Dermis blood vessel endothelial cell (primary cell): Measurements from ENCODE around the gene TNIK. TPM values are rescaled to one million over a fixed set of nuclear protein-coding genes. Genes with fewer than 3 reads are reported as not detected.
"Not testable (repeated sequence)": the region's sequence is repeated elsewhere in the genome, so short reads cannot be mapped to it uniquely, and the experiment has no call there.

Source experiments
- DNase-seq: peaks from one replicate; pipeline ENCODE4 v3.0.0; 2010
- total RNA-seq: library from RNA; depleted of rRNA; stranded (reverse); fragments of >200 nt; gene quantifications from 2 replicates; pipeline ENCODE4 v1.2.3, GENCODE V29; 2014

TNIK gene
- total RNA-seq, 1 donor from 2014 or later, result 8.2 TPM

DNA sequence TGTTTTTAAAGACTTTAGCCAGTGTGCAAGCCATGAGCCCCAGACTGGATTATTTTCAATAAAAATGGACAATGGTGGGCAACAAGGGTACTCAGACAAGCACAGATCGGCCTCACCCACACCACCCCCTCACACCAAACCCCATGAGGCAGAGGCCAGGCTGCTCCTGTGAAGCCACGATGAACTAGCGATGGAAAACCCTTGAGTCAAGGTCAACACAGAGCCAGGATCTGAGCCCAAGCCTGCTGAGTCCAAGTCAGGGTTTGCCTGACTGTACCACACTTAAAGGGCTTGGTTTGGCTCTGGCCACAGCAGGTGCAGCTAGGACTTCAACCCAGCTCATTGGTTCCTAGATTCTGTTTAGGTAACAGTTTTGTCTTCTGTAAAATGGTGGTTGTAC is 302.2 kb downstream of the TNIK start:
- no peak for DNase-seq

DNA sequence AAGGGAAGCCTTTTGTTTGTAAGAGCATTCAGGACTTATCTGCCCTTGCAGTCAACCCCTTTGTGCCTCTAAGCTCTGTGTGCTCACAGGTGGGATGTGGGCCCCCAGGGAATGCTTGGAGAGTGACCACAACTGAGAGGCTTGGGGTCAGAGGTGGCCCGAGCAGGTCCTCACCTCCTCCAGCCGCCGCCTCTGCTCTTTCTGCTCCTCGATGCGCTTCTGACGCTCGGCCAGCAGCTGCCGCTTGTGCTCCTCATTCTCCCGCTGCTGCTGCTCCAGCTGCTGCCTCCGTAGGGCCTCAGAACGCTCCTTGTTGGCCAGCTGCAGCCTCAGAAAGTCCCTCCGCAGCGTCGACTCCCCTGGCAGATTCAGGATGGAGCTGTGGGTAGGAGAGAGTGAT is 302.9 kb downstream of the TNIK start:
- DNase-seq, result no peak

DNA sequence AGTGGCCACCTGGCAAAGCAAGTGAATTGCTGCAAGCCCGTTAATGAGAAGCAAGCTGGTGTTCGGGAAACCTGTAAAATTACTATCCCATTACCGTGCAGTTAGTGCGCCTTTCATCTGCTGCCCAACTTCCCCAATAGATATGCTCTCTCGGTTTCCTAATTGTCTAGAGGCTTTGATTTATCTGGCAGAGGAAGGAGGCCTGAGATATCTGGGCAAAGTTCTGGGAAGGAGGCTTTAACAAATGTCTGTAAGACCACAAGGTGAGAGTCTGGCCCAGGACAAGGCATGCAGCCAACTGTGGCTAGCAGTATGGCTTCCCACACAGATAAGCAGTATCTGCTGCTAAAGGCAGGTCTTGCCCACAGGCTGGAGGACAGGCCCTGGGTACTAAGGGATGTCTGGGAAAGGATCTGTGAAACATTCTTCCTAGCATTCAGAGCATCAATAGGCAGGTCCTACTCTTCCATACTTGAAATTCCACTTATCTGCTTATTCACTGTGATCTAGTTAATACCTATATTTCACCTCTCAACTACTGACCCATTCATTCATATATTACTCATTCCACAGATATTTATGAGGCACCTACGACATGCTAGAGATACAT is 303.7 kb downstream of the TNIK start:
- no peak for DNase-seq

DNA sequence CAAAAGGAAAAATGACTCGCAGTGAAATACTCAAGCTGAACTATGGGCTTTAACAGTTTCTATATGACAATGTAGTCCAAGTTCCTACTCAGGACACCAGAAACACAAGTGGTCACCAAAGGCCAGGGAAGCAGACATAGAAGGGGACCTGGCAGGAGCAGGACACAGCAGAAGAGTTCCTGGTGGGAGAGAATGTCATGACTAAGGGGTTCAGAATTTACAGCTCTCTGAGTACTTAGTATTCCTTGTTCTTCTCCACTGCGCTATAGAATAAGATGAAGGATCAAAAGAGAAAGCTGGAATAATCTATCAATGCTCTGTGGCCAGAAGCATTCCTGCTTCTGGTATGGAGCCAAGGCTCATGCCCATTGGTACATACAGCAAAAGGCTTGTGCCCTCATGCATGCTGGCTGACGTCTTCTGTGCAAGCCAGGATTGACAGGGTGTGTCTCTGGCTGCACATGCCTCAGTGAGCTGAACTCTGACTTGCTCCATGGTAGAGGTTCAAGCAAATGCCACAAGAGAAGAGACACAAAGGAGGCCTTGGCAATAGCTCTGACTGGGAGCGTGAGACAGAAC is 305.0 kb downstream of the TNIK start:
- DNase-seq, result no peak

DNA sequence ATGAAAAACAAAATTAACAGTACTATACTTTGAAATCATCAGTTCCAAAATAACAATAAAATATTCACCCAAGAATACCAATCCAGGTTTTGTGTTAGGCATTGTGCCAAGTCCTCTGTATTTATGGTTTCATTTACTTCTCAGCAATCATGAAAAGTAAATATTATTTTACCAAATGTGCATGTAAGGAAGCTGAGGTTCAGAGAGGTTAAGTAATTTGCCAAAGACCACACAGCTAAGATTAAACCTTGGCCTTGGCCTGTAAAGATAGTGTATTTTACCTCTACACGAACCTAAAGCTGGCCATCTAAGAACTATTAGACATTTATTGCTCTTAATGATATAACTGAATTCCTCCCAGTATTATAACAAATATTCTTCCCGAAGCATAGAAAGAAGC is 309.3 kb downstream of the TNIK start:
- peak; percentile 12 for DNase-seq

DNA sequence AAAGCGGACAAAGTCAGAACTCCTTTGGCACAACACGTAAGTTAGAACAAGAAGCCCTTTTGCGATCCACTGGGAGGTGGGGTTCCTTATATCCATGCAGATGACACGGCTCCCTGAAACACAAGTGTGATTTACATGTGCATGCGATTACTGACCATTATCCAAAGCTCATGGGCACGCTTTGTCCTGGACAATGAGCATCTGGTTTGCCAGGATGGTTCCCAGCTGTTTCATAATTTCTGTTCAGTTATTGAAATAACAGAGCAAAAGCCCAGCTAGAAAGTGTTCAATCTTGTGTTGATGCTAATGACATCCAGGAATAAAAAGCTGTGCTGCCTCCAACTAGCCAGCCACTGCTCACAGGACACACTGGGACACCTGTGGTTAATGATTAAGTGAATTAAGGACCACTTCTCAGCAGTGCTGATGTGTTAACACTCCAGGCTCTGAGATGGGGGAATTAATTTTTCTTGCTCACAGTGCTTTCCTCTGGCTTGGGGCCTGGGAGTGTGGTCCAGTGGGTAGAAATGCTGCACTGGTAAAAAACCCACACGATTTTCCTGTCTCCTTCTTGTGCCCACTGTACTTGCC is 310.6 kb downstream of the TNIK start:
- no peak for DNase-seq

DNA sequence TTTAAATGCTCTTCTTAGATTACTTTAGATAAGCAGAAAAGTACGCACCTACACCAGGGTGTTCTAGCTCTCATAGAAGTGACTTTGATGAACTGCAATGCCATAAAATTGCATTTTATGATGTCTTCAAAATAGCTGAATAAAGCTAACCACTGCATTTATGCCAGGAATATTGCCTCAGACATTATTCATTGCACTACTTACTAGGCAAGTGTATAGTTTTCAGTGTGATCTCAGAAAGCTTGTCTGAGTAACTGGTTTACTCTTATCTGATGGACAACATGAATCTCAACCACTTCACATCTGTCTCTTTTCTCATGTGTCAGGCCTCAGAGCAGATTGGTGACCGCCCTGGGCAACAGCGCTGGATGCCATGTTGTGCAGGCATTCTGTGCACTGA is 314.4 kb downstream of the TNIK start:
- DNase-seq, result no peak

DNA sequence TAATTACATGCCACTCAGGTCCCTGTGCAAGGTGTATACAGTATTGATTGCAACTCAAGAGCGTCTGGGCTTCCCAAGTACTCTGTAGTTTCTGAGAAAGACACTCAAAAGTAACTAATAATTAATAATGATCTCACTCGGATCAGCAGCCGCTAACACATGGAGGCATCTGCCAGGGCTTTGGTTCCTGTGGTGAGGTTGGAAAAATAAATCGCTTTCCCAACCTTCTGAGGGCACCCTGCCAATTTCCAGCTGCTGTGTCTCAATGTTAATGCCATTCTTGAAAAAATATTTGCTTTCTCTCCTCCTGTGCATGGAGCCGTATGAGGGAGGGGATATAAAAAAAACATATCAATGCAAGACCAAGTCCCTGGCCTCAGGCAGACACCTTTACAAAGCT is 317.2 kb downstream of the TNIK start:
- peak; percentile 15 for DNase-seq

DNA sequence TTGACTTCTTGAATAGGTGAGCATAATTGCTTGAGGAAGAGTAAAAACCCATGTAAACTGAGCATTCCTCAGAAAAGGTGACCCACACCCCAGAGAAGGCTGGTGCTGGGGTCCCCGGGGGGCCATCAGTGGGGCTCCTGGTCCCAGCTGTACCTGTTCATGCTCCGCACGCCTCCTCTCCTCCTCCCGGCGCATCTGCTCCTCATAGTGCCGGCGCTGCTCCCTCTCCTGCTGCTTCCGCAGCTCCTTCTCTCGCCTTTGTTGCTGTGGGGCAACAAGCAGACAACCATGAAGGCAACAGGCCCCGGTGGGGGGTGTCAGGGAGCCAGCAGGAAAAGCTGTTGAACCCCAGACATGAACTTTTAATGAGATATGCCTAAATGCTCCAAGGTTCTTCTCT is 320.0 kb downstream of the TNIK start:
- no peak for DNase-seq

DNA sequence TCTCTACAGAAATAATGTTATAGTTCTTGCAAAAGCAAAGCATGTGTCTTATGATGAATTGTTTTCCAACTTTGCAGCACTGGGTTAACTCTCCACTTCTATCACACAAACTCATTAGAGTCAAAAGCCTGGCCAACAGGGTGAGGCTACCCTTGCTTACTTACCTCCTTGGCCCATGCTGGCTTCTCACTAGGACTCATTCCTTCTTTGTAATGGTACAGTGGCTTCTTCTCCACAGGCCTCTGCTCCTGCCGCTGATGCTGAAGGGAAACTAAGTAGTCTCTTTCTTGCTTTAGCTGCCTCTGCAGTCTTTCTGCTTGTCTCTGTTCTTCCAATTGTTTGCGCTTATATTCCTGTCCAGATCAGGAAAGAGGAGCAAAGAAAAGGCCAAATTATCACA is 322.2 kb downstream of the TNIK start:
- DNase-seq, result no peak

DNA sequence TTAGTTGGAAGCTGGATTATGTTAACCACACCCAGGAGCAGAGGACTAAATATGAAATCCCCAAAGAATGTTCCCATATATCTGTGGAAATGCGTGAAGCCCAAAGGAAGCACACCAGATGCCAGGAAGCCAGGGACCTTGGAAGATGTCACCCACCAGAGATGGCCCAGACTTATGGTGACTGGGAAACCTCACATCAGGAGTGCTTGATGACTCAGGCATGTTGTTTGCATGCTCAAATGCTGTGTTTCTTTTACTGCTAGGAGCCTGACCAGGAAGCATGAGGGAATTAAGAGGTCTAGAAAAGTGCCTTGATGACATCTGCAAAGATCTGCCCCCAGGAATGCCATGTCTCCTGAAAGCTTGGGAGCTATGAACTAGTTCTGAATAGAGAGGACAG is 324.7 kb downstream of the TNIK start:
- DNase-seq, result no peak

DNA sequence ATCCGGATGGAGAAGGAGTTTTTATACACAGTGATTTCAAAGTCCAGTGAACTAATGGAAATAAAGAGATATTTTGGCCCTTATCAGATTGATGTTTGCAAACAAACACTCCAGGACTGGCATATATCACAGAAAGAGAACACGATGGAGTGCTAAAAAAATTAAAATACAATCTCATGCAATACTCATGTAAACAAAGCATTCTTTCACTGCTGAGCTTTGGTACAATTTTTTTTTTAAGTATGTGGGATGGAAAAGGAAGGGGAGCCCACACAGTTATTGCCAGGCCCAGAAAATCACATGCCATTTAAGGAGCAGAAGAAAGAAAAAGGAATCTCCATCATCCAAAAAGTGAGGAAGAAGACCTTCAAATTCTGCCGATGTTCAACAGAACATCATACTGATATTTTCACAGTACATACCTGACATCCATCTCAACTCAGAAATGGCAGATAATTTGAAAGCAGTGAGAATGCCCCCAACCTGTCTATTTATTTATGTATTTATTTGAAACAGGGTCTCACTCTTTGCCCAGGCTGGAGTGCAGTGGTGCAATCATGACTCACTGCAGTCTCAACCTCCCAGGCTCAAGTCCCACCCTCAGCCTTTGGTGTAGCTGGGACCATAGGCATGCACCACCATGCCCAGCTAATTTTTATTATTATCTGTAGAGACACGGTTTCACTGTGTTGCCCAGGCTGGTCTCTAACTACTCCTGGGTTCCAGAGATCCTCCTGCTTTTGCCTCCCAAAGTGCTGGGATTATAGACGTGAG is 326.2 kb downstream of the TNIK start:
- DNase-seq, result no peak

DNA sequence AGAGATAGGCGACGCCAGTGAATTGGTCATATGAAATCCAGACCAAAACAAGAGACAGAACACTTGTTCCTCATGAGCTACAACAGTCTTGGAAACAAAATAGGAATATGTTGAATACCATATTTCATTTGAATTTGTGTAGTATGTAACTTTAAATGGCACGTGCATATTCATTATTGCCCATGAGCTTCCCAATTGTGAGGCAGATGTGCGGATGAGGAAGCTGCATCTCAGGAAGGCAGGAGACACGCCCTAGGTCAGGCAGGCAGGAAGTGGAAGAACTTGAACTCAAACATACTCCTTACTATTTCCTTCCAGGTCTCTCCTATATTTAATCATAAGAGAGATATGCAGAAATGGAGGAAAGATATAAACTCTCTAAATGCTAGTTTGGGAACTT is 326.9 kb downstream of the TNIK start:
- DNase-seq, result no peak

DNA sequence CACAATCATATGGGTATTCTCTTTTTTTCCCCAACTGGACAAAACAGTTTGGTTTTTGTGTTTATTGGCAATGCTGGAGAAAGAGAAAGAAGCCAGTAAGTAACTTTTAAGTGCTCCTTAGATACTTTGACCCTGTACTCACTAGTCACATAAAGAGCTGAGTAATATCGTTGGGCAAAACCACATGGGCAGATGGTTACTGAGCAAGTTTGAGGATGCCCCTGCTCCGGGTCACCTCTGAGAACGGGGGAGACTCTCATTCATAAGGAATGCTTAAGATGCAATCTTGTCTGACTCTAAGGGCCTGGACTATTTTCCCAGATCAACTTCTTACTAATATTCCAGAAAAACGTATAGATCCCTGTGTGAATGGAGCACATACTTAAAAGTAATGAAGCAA is 327.3 kb downstream of the TNIK start:
- no peak for DNase-seq

DNA sequence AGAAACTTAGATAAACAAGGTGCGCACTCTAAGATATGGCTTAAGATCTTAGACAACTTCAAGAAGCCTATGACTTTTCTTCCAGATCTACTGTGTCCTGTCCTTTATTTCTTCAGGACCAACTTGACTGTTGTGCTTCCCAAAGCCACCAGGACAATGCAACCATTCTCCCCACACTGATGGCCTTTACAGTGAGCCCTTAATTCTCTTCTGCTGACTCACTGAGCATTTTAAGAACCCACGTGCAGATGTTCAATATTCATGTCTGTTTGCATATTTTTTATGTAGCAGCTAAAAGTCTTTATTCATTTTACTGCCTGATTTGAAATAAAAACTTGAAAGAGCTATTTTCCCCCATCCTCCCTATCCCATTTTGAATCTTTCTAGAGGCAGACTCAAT is 330.4 kb downstream of the TNIK start:
- DNase-seq, result no peak

DNA sequence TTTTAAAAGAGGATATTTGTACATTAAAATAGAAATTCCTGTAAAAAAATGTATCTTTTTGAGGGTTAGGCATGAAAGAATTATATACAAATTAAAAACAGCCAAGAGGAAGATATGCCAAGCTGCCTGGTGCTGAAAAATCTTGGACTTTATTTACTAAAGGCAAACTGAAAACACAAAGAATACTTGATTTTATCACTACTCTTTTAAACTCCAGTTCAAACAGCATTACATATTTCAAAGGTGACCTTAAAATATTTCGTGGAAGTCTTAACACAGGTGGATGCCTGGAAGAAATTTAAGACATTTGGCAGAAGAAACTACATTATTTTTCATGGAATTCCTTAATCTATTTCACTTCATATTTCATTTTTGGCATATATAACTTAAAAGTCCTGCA is 332.6 kb downstream of the TNIK start:
- DNase-seq, result no peak

DNA sequence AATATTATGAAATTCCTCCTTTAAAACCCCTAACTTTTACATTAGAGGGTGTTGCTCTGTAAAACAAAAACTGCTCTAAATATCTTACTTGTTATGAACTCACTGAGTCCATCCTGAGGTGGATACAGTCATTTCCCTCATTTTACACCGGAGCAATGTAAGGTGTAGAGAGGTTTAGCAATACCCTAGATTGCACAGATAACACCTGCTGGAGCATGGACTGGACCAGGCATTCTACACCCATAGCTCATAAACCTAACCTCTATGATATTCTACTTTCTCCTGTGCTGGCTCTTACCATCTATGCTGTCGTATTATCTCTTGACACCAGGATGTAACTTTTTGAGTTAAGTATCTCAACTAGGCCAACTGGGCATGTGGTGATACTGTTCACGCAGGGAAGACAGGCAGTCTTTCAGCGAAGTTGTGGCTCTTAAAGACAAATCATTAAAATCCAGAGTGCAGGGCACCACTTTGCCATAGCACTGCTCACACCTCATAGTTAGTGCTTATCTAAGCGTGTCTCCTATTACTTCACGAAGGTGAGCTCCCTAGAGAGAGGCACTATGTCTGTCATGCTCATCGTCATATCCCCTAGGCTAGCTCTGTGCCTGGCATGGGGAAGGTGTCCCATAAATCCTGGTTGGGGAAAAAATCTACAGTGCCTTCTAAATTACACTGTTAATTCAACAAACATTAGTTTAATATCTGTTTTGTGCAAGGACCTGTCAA is 333.6 kb downstream of the TNIK start:
- no peak for DNase-seq

DNA sequence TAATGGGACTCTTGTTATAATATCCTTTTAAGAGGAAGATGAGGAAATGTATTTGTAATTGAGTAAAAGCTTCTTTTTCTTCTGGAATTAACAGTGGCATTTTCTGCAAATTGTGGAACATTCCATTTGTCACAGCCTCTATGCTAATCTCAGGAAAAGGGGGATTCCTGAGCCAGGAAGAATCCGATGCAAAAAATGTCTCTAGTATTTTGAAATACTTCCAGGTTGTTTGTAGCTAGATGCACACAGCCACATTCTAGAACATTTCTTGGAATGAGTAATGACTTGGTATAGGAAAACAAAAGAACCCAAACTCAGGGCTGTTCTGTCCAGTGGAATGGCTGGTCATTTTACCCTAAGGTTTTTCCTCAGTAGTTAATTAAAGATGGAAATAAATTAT is 335.2 kb downstream of the TNIK start:
- peak; percentile 65 for DNase-seq

DNA sequence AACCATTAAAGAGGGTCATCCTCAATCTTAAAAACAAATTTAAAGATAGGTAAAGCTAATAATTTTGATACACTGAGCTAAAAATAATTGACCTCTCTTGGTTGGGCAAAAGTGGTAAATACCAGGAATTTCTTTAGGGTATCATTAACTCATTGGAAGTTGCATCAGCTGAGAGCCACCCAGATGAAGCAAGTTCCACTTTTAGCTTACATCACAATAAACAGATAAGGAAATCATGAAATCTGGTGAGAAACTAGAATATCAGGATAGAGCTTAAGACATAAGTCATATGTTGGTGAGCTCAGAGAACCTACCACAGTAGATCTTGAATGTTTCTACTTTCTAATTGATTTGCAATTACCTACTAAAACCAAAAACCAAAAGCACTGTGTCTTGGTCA is 336.3 kb downstream of the TNIK start:
- DNase-seq, result no peak

DNA sequence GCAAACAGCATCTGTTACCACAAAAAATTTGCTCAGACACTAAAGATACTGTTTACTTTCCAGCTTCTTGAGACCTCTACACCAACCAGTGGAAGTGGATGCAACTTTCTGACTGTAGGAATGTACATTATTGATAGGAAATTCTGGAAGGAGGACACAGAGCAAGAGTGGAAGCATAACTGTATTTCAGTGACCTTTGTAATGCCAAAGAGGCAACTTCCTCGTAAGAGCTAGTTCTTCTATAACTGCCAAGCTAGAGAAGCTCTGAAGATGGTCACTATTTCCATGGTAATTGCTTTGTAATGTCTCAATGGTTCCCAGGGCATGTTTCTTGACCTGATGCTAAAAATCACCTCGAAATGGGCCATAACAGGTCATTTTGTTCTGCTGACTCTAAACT is 337.3 kb downstream of the TNIK start:
- DNase-seq, result no peak

DNA sequence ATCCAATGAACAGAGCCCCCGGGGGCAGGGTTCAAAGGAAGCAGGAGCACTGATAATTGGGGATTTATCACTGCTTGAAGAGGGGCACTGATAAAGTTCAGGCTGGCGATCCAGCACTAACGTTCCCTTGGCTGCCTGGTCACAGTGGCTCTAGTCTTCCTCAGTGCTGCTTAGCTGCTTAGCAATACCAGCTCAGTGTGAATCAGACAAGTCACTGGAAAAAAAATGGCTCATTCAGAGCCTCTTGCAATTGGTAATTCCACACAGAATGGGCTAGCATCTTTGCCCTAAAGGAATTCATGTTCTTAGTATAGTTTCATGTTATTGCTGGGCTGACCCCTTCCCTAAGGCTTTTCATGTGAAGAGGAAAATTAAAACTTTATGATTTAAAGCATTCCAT is 338.0 kb downstream of the TNIK start:
- DNase-seq, result peak; percentile 14

DNA sequence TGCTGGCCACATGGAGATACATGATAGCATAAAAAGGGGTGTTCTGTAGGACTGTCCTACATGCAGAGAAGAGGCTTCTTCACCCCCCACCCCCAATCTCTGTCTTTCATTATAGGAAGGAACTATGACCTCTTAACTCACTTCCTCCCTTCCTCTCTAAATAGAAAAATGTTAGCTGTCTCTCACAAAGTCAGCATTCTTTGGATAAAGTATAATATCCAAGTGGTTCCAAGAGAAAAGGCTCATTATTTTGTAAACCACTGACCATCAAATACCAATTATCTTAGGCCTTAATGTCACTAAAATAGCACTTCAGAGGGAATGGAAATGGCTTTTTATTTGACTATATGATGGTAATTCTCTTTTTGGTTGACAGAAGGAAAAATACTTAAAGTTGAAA is 338.4 kb downstream of the TNIK start:
- DNase-seq, result peak; percentile 17

DNA sequence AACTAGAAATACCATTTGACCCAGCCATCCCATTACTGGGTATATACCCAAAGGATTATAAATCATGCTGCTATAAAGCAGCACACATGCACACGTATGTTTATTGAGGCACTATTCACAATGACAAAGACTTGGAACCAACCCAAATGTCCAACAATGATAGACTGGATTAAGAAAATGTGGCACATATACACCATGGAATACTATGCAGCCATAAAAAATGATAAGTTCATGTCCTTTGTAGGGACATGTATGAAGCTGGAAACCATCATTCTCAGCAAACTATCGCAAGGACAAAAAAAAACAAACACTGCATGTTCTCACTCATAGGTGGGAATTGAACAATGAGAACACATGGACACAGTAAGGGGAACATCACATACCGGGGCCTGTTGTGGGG is 340.8 kb downstream of the TNIK start:
- DNase-seq, result not testable (repeated sequence)
